22Rv1 (cell line): Measurements from ENCODE around the gene CDC37.

Experiments
- CTCF ChIP-seq: fragments of 450-650 bp; IDR thresholded peaks from 2 replicates; pipeline ENCODE4 v1.5.1; 2017; ENCODE audit warnings: mild to moderate bottlenecking
- ZFX ChIP-seq: fragments of 450-650 bp; IDR thresholded peaks from 2 replicates; pipeline ENCODE4 v1.6.1; 2017; ENCODE audit warnings: antibody characterized with exemption, borderline replicate concordance

DNA sequence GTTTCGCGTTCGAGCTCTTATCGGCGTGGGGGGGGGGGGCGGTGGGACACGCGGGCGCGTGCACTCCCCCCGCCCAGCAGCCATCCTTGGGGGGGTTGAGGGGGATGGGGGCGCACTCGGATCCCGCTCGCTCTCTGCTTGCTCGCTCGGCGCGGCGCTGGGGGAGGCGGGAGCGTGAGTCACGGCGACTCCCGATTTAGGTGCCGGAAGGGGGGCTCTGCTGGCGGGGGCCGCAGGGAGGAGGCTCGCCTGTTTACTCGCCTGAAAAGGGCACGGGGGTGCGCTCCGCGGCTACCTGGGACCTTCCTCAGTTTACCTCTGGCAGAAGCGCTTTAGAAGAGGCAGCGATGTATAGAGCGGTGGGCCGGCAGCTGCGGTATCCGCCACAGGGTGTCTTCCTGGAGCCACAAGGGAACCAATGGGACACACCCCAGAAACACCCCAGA is 15.9 kb upstream of the CDC37 start:
- TF ChIP-seq CTCF (no peak), ZFX (no peak)
